HUDEP-2 (cell line): ENCODE data around the gene FLOT1.
A peak's percentile ranks its signal among the peaks of the same experiment; 100 is the strongest.

Experiments used
- DNase-seq, 76 experiments: peaks; one replicate each; lab custom pipeline; 2025; ENCODE audit not compliant: unreplicated experiment in 76 of 76; lab: John Stamatoyannopoulos, UW

The FLOT1 gene

GRCh38 chr6:30705620-30706019, 36.9 kb downstream of the FLOT1 start:
- no peak for DNase-seq

- no peak for DNase-seq
Observed at GRCh38 chr6:30703821-30704220, 38.7 kb downstream of the FLOT1 start.

- DNase-seq: no peak
Observed at GRCh38 chr6:30703011-30703410, 39.5 kb downstream of the FLOT1 start.

GRCh38 chr6:30700340-30700739, 42.1 kb downstream of the FLOT1 start:
- DNase-seq: no peak

- DNase-seq: no peak
Observed at GRCh38 chr6:30696432-30696831, 46.1 kb downstream of the FLOT1 start.

GRCh38 chr6:30691208-30691847, 51.2 kb downstream of the FLOT1 start:
- DNase-seq: no peak

- peak in 70 of 76 experiments; percentile 25 to 97 (median 74) for DNase-seq
Observed at GRCh38 chr6:30690403-30691207, 51.9 kb downstream of the FLOT1 start, which contains the start of gene NRM. Gene NRM (minus strand): TSS chr6:30690984. CDS start chr6:30690974, 10 bp downstream.

GRCh38 chr6:30689985-30690384, 52.5 kb downstream of the FLOT1 start:
- DNase-seq: no peak

GRCh38 chr6:30689022-30689865, 53.2 kb downstream of the FLOT1 start:
- DNase-seq: no peak

GRCh38 chr6:30688569-30688968, 53.9 kb downstream of the FLOT1 start:
- no peak for DNase-seq

- DNase-seq: no peak
Observed at GRCh38 chr6:30687659-30688431, 54.6 kb downstream of the FLOT1 start.

- peak in 61 of 76 experiments; percentile 14 to 82 (median 59) for DNase-seq
Observed at GRCh38 chr6:30686908-30687658, 55.4 kb downstream of the FLOT1 start.

GRCh38 chr6:30686009-30686907, 56.2 kb downstream of the FLOT1 start, which contains the start of gene PPP1R18:
Gene PPP1R18 (minus strand): TSS chr6:30686645. CDS start chr6:30686018, 627 bp downstream.
- DNase-seq: peak in 9 of 76 experiments; percentile 17 to 49 (median 29)

GRCh38 chr6:30685157-30686008, 57.1 kb downstream of the FLOT1 start:
- no peak for DNase-seq

GRCh38 chr6:30684386-30685156, 57.9 kb downstream of the FLOT1 start:
- no peak for DNase-seq

GRCh38 chr6:30683980-30684338, 58.5 kb downstream of the FLOT1 start:
- DNase-seq: no peak
